Measurements from ENCODE around the gene CHIC2.

DNA sequence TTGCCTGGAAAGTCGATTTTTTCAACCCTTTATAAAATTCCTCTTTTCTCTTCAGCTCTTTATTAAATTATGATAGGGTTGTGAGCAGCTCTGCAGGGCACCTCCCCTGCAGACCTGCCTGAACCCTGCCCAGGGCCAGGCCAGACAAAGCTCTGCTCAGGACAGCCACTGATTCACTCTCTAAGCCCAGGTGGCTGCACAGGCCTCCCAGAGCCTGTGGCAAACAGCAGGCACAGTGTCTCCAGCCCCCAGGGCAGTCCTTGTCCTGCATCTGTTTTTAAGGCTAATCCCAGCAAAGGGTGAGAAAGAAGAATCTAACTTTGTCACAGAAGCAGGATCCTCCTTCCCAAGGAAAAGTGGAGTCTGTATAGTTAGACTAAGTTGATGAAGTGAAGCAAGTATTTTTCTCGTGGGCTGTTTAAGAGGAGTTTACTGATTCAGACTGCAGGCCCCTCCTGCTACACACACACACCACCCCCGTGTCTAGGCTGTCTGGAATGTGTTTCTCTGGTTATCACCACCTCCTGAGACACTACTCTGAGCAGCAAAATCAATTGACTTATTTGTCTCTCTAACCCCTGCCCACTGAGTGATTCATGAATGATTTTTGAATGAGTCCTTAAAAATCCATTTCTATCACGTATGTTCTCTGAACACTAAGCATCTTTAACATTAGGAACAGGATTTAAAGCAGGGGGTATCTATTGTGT, 101.7 kb downstream of the CHIC2 start:
- TF ChIP-seq, protein P1, sequence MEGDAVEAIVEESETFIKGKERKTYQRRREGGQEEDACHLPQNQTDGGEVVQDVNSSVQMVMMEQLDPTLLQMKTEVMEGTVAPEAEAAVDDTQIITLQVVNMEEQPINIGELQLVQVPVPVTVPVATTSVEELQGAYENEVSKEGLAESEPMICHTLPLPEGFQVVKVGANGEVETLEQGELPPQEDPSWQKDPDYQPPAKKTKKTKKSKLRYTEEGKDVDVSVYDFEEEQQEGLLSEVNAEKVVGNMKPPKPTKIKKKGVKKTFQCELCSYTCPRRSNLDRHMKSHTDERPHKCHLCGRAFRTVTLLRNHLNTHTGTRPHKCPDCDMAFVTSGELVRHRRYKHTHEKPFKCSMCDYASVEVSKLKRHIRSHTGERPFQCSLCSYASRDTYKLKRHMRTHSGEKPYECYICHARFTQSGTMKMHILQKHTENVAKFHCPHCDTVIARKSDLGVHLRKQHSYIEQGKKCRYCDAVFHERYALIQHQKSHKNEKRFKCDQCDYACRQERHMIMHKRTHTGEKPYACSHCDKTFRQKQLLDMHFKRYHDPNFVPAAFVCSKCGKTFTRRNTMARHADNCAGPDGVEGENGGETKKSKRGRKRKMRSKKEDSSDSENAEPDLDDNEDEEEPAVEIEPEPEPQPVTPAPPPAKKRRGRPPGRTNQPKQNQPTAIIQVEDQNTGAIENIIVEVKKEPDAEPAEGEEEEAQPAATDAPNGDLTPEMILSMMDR (IDR thresholded peaks at IDR 0.05; ENCODE audit: poor library complexity, severe bottlenecking), result no peak
- TF ChIP-seq POLR2AphosphoS5 (IDR thresholded peaks at IDR 0.05) (no peak), REST (IDR thresholded peaks at IDR 0.05; ENCODE audit: borderline replicate concordance) (no peak), MXI1 (conservative IDR thresholded peaks at IDR 0.05; ENCODE audit: poor library complexity, severe bottlenecking) (no peak)
